SH-SY5Y (cell line): ENCODE data around the gene KRT79.

Experiments used
- GATA2 ChIP-seq: IDR thresholded peaks from 2 replicates; pipeline ENCODE4 v1.6.1; 2011; ENCODE audit warnings: mild to moderate bottlenecking, low read depth, low read length
- GATA3 ChIP-seq: IDR thresholded peaks from 2 replicates; pipeline ENCODE4 v1.6.1; 2011; ENCODE audit warnings: low read depth, mild to moderate bottlenecking, low read length, moderate library complexity

DNA sequence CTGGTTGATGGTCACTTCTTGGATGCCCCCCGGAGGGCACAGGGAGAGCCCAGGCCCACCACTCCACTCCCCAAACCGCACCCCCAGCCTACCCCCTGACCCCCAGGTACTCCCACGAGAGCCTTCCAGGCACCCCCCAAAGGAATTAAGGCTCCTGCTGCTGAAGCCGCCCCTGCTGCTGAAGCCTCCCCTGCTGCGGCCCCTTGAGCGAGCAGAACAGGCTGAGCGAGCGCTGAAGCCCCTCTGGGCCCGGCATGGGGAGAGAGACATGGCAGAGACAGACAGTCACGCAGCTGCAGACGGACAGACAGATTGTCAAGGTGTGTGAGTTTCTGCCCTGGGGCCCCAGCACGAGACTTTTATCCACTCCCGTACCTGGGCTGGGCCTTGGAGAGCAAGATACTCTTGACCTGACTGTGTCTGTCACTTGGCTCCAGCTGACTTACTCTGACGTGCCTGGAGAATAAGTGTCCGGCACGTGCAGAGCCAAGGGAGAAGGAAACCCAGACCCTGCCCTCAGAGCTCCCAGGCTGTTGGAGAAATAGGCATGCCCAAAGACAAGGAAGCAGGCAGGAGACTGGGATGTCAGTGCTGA lies 14.6 kb upstream of the KRT79 start, which contains the start of gene KRT78:
- TF ChIP-seq GATA2 (no peak), GATA3 (no peak)
